GM21825 (cell line): ENCODE data around the gene LEFTY1.

ENCODE experiments used
- ATAC-seq: cut with Tn5 transposase; IDR thresholded peaks from one replicate; pipeline ENCODE4 v1.9.1; 2021; ENCODE audit warnings: mild to moderate bottlenecking, moderate library complexity; ENCODE audit not compliant: unreplicated experiment

Gene LEFTY1

GRCh38 chr1:225874431-225874830 is 14.5 kb downstream of the LEFTY1 start:
- ATAC-seq = no peak

GRCh38 chr1:225873281-225873850 is 15.6 kb downstream of the LEFTY1 start:
- no peak for ATAC-seq

GRCh38 chr1:225872075-225872430 is 16.9 kb downstream of the LEFTY1 start:
- ATAC-seq = no peak

- ATAC-seq = no peak
Measured at GRCh38 chr1:225871359-225872074, 17.4 kb downstream of the LEFTY1 start.

GRCh38 chr1:225870911-225871310 is 18.0 kb downstream of the LEFTY1 start:
- ATAC-seq = no peak

- no peak for ATAC-seq
Measured at GRCh38 chr1:225868631-225869330, 20.2 kb downstream of the LEFTY1 start.

GRCh38 chr1:225866981-225867380 is 22.0 kb downstream of the LEFTY1 start:
- no peak for ATAC-seq

GRCh38 chr1:225866061-225866837 is 22.7 kb downstream of the LEFTY1 start:
- no peak for ATAC-seq

- ATAC-seq = no peak
Measured at GRCh38 chr1:225865514-225865913, 23.4 kb downstream of the LEFTY1 start.

- ATAC-seq = no peak
Measured at GRCh38 chr1:225863167-225863566, 25.8 kb downstream of the LEFTY1 start.

GRCh38 chr1:225862581-225862950 is 26.4 kb downstream of the LEFTY1 start:
- ATAC-seq = no peak

GRCh38 chr1:225861834-225862580 is 26.9 kb downstream of the LEFTY1 start:
- no peak for ATAC-seq

GRCh38 chr1:225860876-225861441 is 28.0 kb downstream of the LEFTY1 start:
- no peak for ATAC-seq

- no peak for ATAC-seq
Measured at GRCh38 chr1:225860107-225860506, 28.8 kb downstream of the LEFTY1 start.

- ATAC-seq = no peak
Measured at GRCh38 chr1:225859151-225859550, 29.8 kb downstream of the LEFTY1 start.

- ATAC-seq = no peak
Measured at GRCh38 chr1:225857256-225857655, 31.7 kb downstream of the LEFTY1 start.

GRCh38 chr1:225855503-225856300 is 33.2 kb downstream of the LEFTY1 start:
- no peak for ATAC-seq

GRCh38 chr1:225853441-225853840 is 35.5 kb downstream of the LEFTY1 start:
- ATAC-seq = no peak

GRCh38 chr1:225852413-225853124 is 36.4 kb downstream of the LEFTY1 start:
- ATAC-seq = no peak
